Thyroid gland (tissue), 4 donors: ENCODE data around the gene KLHDC10.

ENCODE experiments used
- POLR2A ChIP-seq, 2 donors: fragments of 450-650 bp; IDR thresholded peaks; one replicate each; pipeline ENCODE4 v1.6.1; 2017; ENCODE audit warnings: antibody characterized with exemption in 2 of 2, mild to moderate bottlenecking in 2 of 2, moderate library complexity in 1 of 2
- TF ChIP-seq, protein P1 (sequence below), 6 experiments: fragments of 200-600 bp in 3 of 6; fragments of 450-650 bp in 3 of 6; sonication (generic) in 3 of 6; IDR thresholded peaks; one replicate each; pipeline ENCODE4 v1.5.1; 2016 to 2019; ENCODE audit warnings: antibody characterized with exemption in 6 of 6, mild to moderate bottlenecking in 2 of 6, inconsistent platforms in 1 of 6, moderate library complexity in 1 of 6

DNA sequence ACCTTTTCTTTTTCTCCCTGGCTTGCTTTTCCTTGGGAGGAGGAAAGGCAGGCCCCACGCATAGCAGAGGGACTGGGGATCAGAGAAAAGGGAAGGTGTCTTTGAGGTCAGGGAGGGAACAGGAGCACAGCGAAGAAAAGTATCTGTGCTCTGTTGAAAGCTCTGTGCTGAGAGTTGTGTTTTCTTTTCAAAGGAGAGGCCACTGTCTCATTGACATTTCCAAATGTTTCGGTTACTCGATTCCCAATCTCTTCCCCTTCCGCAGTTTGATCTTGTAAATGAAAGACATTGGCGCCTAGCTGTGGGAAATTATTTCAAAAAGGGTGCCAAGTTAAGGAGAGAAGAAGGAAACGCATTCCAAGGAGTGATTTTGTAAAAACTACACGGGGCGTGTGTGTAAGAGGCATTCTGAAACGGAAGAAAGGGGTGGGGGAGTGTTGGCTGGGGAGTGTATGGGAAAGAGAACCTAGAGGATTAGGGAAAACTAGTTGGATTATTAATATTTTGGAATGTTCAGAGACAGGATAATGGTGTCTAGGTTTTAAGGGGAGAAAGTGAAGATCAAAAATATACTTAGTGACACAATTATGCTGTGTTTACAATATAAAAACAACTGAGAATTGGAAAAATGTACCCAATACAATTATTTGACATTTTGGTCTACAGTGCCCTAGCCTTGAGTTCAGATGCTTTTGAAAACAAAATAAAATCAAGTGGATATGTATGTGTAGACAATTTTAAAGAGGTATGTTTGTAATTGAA lies 708 bp downstream of the KLHDC10 start:
- no peak for TF ChIP-seq POLR2A (IDR thresholded peaks at IDR 0.05)
- TF ChIP-seq, protein P1, sequence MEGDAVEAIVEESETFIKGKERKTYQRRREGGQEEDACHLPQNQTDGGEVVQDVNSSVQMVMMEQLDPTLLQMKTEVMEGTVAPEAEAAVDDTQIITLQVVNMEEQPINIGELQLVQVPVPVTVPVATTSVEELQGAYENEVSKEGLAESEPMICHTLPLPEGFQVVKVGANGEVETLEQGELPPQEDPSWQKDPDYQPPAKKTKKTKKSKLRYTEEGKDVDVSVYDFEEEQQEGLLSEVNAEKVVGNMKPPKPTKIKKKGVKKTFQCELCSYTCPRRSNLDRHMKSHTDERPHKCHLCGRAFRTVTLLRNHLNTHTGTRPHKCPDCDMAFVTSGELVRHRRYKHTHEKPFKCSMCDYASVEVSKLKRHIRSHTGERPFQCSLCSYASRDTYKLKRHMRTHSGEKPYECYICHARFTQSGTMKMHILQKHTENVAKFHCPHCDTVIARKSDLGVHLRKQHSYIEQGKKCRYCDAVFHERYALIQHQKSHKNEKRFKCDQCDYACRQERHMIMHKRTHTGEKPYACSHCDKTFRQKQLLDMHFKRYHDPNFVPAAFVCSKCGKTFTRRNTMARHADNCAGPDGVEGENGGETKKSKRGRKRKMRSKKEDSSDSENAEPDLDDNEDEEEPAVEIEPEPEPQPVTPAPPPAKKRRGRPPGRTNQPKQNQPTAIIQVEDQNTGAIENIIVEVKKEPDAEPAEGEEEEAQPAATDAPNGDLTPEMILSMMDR (IDR thresholded peaks at IDR 0.05), result no peak
